22Rv1 (cell line): ENCODE data around the gene IRF6.

ENCODE experiments used
- H3K27ac ChIP-seq: fragments of 450-650 bp; 2 replicates; pipeline ENCODE4 v1.5.1; 2017
- CTCF ChIP-seq: fragments of 450-650 bp; IDR thresholded peaks from 2 replicates; pipeline ENCODE4 v1.5.1; 2017; ENCODE audit warnings: mild to moderate bottlenecking
- ZFX ChIP-seq: fragments of 450-650 bp; IDR thresholded peaks from 2 replicates; pipeline ENCODE4 v1.6.1; 2017; ENCODE audit warnings: antibody characterized with exemption, borderline replicate concordance

The IRF6 gene

DNA sequence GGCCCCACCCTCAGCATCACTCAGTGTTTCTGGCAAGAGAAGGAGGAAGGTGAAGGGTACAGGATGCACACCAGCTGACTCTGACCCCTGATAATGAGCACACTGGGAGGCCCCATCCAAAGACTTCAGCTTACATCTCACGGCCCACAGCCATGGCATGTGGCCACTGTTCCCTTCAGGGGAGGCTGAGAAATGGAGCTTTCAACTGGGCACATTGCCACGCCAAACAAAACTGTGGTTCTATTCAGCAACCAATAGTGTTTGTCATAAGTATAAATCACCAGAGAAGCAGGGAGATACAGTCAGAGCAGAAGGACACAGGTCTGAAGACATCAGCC, 62.8 kb downstream of the IRF6 start:
- TF ChIP-seq CTCF (no peak), ZFX (no peak)
- no peak overlapping the region for H3K27ac ChIP-seq

GRCh38 chr1:209742409-209743144, 63.4 kb downstream of the IRF6 start:
- no peak overlapping the region for H3K27ac ChIP-seq
- TF ChIP-seq ZFX: no peak
- no peak for TF ChIP-seq CTCF

DNA sequence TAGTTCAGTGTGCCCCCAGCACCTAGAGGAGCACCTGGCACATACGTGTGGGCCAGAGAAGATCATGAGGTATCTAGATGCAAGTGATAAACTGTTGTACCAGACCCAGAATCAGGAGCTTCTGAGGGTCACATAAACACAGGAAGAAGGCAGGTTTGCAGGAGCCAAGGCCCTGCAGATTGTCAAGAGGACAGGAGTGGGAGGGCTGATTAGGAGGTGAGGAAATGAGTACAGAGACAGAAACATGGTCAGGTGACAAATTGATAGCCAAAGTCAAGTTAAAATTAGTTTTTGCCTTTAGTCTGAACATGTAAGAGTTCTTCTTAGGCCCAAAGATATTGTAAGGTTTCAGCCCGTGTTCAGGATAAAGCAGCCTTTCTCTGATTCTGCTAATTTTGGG, 64.1 kb downstream of the IRF6 start:
- TF ChIP-seq CTCF: no peak
- TF ChIP-seq ZFX: no peak
- H3K27ac ChIP-seq: no peak overlapping the region

DNA sequence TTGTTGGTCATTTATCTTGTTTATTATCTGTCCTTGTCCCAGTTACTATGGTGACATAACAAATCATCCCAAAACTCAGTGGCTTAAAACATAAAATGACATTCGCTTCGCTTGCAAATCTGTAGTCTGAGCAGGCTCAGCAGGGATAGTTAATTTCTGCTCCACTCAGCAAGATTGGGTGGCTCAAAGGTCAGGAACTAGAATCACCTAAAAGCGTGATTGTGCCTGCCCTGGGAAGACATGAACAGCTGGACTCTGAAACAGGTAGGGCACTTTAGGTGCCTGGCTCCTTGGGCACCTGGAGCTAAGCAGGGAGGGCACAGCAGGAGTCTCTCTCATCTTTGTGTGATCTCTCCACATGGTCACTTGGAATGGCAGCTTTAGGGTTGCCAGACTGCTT, 64.7 kb downstream of the IRF6 start:
- TF ChIP-seq CTCF (no peak), ZFX (no peak)
- H3K27ac ChIP-seq: no peak overlapping the region

DNA sequence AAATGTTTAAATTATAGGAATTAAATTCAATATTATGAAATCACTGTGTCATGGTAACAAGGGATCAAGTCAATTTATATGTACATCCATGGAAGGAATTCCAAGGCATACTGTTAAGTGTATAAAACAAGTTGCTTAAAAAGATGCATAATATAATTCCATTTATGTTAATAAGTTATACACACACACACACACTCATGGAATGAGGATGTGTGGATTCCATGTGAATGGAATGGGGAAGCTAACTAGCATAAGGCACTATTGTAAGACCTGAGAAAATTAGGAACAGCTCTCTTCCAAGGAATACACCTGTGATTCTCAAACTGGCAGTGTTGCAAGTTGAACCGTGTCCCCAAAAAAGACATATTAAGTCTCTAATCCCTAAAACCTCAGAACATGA, 67.7 kb downstream of the IRF6 start:
- H3K27ac ChIP-seq: no peak overlapping the region
- no peak for TF ChIP-seq ZFX
- TF ChIP-seq CTCF: no peak

DNA sequence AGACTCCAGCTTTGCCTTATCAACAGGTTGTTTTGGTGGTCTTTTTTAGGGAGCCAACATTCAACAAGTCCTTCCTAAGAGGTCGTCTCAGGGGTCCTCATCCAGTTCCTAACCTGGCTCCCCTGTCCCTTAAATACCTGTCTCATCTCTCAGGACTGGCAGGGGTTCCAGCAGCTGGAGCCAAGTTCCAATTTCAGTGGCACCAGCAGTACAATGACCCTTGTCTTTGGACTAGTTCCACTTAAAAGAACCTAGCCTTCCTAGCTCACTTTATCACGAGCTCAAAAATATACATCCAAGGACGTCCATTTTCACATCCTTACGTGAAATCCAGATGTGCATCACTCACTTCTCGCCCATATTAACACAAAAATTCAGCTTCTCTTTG, 68.8 kb downstream of the IRF6 start:
- no peak for TF ChIP-seq CTCF
- no peak overlapping the region for H3K27ac ChIP-seq

- no peak overlapping the region for H3K27ac ChIP-seq
- TF ChIP-seq CTCF: no peak
- no peak for TF ChIP-seq ZFX
Observed at GRCh38 chr1:209736490-209737117, 69.3 kb downstream of the IRF6 start.
